Fibroblast of mammary gland (primary cell): ENCODE measurements around the gene SPDYE4.

Experiments used
- DNase-seq: peaks from one replicate; pipeline ENCODE4 v3.0.0-alpha.2; 2010; ENCODE audit warnings: low read depth
- H3K4me3 ChIP-seq: 2 replicates; pipeline ENCODE4 v1.5.1; 2011; ENCODE audit warnings: low read depth, mild to moderate bottlenecking, low read length, moderate library complexity; ENCODE audit not compliant: control insufficient read depth
- CTCF ChIP-seq: conservative IDR thresholded peaks from 2 replicates; pipeline ENCODE4 v1.5.1; 2011; ENCODE audit warnings: low read depth, low read length, inconsistent platforms; ENCODE audit not compliant: control insufficient read depth, insufficient read depth

Gene SPDYE4

GRCh38 chr17:8707332-8708024, 50.9 kb downstream of the SPDYE4 start:
- no peak overlapping the region for H3K4me3 ChIP-seq
- DNase-seq = peak; percentile 10
- no peak for TF ChIP-seq CTCF

DNA sequence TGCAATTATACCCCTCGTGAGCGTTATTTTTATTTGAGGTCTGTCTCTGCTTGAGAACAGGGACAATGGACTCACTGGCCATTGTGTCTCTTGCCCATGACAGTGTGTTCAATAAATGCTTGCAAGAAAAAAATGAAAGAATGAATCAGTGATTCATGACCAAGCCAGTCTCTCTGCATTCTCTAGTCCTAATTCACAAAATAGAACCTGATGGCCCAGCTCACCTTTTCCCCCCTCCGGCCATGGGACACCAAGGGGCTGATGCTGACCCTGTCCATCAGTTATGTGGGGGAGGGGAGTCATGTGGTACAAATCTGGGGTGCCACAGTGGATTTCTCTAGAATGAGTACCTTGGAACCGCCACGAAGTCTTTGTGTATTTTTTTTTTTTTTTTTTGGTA, 51.9 kb downstream of the SPDYE4 start:
- no peak overlapping the region for H3K4me3 ChIP-seq
- TF ChIP-seq CTCF = no peak
- no peak for DNase-seq

DNA sequence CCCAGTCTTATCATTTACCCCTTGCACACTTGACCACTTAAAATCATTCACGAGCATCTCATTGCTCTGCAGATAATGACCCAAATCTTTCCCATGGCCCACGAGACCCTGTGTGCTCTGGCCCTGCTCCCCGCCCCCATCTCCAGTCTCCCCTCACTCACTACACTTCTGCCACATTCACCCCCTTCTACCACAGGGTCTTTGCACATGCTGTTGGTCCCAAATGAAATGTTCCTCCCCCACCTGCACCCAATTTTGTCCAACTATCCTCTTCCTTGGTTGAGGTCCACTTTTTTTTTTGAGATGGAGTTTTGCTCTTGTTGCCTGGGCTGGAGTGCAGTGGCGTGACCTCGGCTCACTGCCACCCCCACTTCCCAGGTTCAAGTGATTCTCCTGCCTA, 52.9 kb downstream of the SPDYE4 start:
- H3K4me3 ChIP-seq = no peak overlapping the region
- DNase-seq = no peak
- TF ChIP-seq CTCF = no peak

DNA sequence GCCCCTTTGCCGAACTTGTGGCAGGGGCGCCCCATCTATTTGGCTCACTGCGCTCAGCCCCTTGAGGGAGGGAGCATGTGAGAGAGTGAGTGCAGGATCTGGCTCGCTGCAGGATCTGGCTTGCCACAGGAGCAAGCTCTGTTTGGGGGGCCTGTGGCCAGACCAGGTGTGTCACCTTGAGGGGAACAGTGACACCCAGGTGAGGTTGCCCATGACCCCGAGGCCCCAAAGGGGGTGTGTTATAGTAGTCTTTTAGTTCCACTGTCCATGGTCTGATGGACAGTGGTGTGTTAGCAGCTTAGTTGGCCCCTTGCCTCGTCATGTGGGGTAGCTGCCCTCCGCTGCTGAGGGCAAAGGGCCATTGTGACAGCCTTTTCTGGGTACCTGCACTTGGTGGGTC, 55.3 kb downstream of the SPDYE4 start:
- TF ChIP-seq CTCF = no peak
- no peak for DNase-seq
- H3K4me3 ChIP-seq = no peak overlapping the region

GRCh38 chr17:8701754-8702153, 56.6 kb downstream of the SPDYE4 start:
- DNase-seq = no peak
- H3K4me3 ChIP-seq = no peak overlapping the region
- no peak for TF ChIP-seq CTCF

GRCh38 chr17:8701221-8701620, 57.1 kb downstream of the SPDYE4 start:
- TF ChIP-seq CTCF = no peak
- no peak overlapping the region for H3K4me3 ChIP-seq
- no peak for DNase-seq
